Measurements from ENCODE around the gene TIAL1. TPM values are rescaled to one million over a fixed set of nuclear protein-coding genes. Genes with fewer than 3 reads are reported as not detected.
A peak's percentile ranks its signal among the peaks of the same experiment; 100 is the strongest.

Gene TIAL1
- total RNA-seq, 1 donor from 2014 or later = 176 TPM

- no peak overlapping the region for H3K4me3 Mint-ChIP-seq
- H3K4me1 Mint-ChIP-seq = peaks cover 10% of the 10 kb centered on the region
- no peaks in the 10 kb centered on the region for H3K27me3 Mint-ChIP-seq (ENCODE audit: low read depth)
- no peak for TF ChIP-seq CTCF (conservative IDR thresholded peaks at IDR 0.05)
- no peaks in the 10 kb centered on the region for H3K36me3 Mint-ChIP-seq (ENCODE audit: low read depth)
- DNase-seq (ENCODE audit: low read depth, low spot score) = no peak
- H3K27ac Mint-ChIP-seq (ENCODE audit: unreplicated experiment) = no peak overlapping the region
- H3K9me3 Mint-ChIP-seq = no peaks in the 10 kb centered on the region
These were observed 37.4 kb upstream of the TIAL1 start for GRCh38 chr10:119634219-119634544.

GRCh38 chr10:119633538-119634218, 36.9 kb upstream of the TIAL1 start:
- H3K9me3 Mint-ChIP-seq = no peaks in the 10 kb centered on the region
- H3K4me1 Mint-ChIP-seq = peaks cover 5% of the 10 kb centered on the region
- H3K27ac Mint-ChIP-seq (ENCODE audit: unreplicated experiment) = no peak overlapping the region
- H3K27me3 Mint-ChIP-seq (ENCODE audit: low read depth) = no peaks in the 10 kb centered on the region
- TF ChIP-seq CTCF (conservative IDR thresholded peaks at IDR 0.05) = no peak
- no peak overlapping the region for H3K4me3 Mint-ChIP-seq
- DNase-seq (ENCODE audit: low read depth, low spot score) = no peak
- H3K36me3 Mint-ChIP-seq (ENCODE audit: low read depth) = no peaks in the 10 kb centered on the region

- H3K4me3 Mint-ChIP-seq = no peak overlapping the region
- H3K27me3 Mint-ChIP-seq (ENCODE audit: low read depth) = no peaks in the 10 kb centered on the region
- no peak for DNase-seq (ENCODE audit: low read depth, low spot score)
- peaks cover 5% of the 10 kb centered on the region for H3K4me1 Mint-ChIP-seq
- H3K36me3 Mint-ChIP-seq (ENCODE audit: low read depth) = no peaks in the 10 kb centered on the region
- H3K9me3 Mint-ChIP-seq = no peaks in the 10 kb centered on the region
- H3K27ac Mint-ChIP-seq (ENCODE audit: unreplicated experiment) = no peak overlapping the region
- no peak for TF ChIP-seq CTCF (conservative IDR thresholded peaks at IDR 0.05)
These were observed 33.5 kb upstream of the TIAL1 start for GRCh38 chr10:119630300-119630699.

- H3K4me1 Mint-ChIP-seq = peaks cover 5% of the 10 kb centered on the region
- TF ChIP-seq CTCF (conservative IDR thresholded peaks at IDR 0.05) = no peak
These were observed 29.0 kb upstream of the TIAL1 start for GRCh38 chr10:119625570-119626280.

GRCh38 chr10:119621078-119621384, 24.3 kb upstream of the TIAL1 start:
- no peak for TF ChIP-seq CTCF (conservative IDR thresholded peaks at IDR 0.05)
- no peak for DNase-seq (ENCODE audit: low read depth, low spot score)
- Mint-ChIP-seq H3K4me1 (peaks cover 8% of the 10 kb centered on the region), H3K27me3 (ENCODE audit: low read depth) (no peaks in the 10 kb centered on the region), H3K27ac (ENCODE audit: unreplicated experiment) (peak overlapping the region; percentile 28), H3K36me3 (ENCODE audit: low read depth) (no peaks in the 10 kb centered on the region), H3K9me3 (no peaks in the 10 kb centered on the region), H3K4me3 (no peak overlapping the region)

More at GRCh38 chr10:119625570-119626280, 29.0 kb upstream of the TIAL1 start:
- Mint-ChIP-seq H3K9me3 (no peaks in the 10 kb centered on the region), H3K27ac (ENCODE audit: unreplicated experiment) (no peak overlapping the region), H3K27me3 (ENCODE audit: low read depth) (no peaks in the 10 kb centered on the region), H3K36me3 (ENCODE audit: low read depth) (no peaks in the 10 kb centered on the region), H3K4me3 (no peak overlapping the region)
- no peak for DNase-seq (ENCODE audit: low read depth, low spot score)

Data from neural crest cell (in vitro differentiated cells).